ENCODE data around the gene SSRP1.

The SSRP1 gene

GRCh38 chr11:57305523-57305922 is 30.2 kb downstream of the SSRP1 start (continued):
- no peak for TF ChIP-seq PRDM6 (tag by site-specific recombination; IDR thresholded peaks at IDR 0.05)

- Histone ChIP-seq H3K36me3 (ENCODE audit: control insufficient read depth in 2 of 2, insufficient read depth in 1 of 2, low read length in 2 of 2) (peaks cover 0 to 56% of the 10 kb centered on the region in 2 experiments; a peak in 1 of 3 replicates), H3K27ac (ENCODE audit: extremely low read depth, low read depth, low read length) (no peak overlapping the region)
- CTCF ChIA-PET: no interaction called here
- TF ChIP-seq ZNF513 (tag by site-specific recombination; IDR thresholded peaks at IDR 0.05) (no peak), ZNF791 (tag by site-specific recombination; IDR thresholded peaks at IDR 0.05) (no peak), ZBTB48 (tag by site-specific recombination; IDR thresholded peaks at IDR 0.05) (no peak), SP3 (tag by site-specific recombination; IDR thresholded peaks at IDR 0.05) (no peak), ZNF248 (tag by site-specific recombination; IDR thresholded peaks at IDR 0.05) (no peak), ZNF654 (tag by site-specific recombination; IDR thresholded peaks at IDR 0.05; ENCODE audit: low read depth) (no peak), ZNF426 (tag by site-specific recombination; IDR thresholded peaks at IDR 0.05) (no peak), ZNF544 (tag by site-specific recombination; IDR thresholded peaks at IDR 0.05) (no peak), ZBTB10 (tag by site-specific recombination; IDR thresholded peaks at IDR 0.05) (no peak), ZNF341 (tag by site-specific recombination; IDR thresholded peaks at IDR 0.05; ENCODE audit: low read depth) (peak; percentile 44; the same call in 1 of the 2 replicates), ZNF626 (tag by site-specific recombination; IDR thresholded peaks at IDR 0.05) (no peak), ZNF394 (tag by site-specific recombination; IDR thresholded peaks at IDR 0.05; ENCODE audit: borderline replicate concordance) (no peak), ZNF335 (tag by site-specific recombination; conservative IDR thresholded peaks at IDR 0.05) (no peak), ZNF239 (tag by site-specific recombination; IDR thresholded peaks at IDR 0.05) (no peak), MYNN (tag by site-specific recombination; IDR thresholded peaks at IDR 0.05; ENCODE audit: borderline replicate concordance) (no peak), SCRT1 (tag by site-specific recombination; IDR thresholded peaks at IDR 0.05; ENCODE audit: borderline replicate concordance) (no peak), ZNF510 (tag by site-specific recombination; IDR thresholded peaks at IDR 0.05; ENCODE audit: insufficient replicate concordance) (no peak), YY2 (tag by site-specific recombination; IDR thresholded peaks at IDR 0.05) (no peak), ZNF23 (tag by site-specific recombination; IDR thresholded peaks at IDR 0.05; ENCODE audit: borderline replicate concordance) (no peak), ZNF366 (tag by site-specific recombination; conservative IDR thresholded peaks at IDR 0.05) (no peak), KLF1 (tag by site-specific recombination; IDR thresholded peaks at IDR 0.05) (peak; percentile 88), OSR2 (tag by site-specific recombination; IDR thresholded peaks at IDR 0.05) (peak; percentile 22; the same call in 1 of the 2 replicates), EGR2 (tag by site-specific recombination; IDR thresholded peaks at IDR 0.05; ENCODE audit: low read depth) (peak; percentile 46; the same call in 1 of the 2 replicates), PATZ1 (tag by site-specific recombination; IDR thresholded peaks at IDR 0.05) (no peak)
- TF ChIP-seq, protein P1, sequence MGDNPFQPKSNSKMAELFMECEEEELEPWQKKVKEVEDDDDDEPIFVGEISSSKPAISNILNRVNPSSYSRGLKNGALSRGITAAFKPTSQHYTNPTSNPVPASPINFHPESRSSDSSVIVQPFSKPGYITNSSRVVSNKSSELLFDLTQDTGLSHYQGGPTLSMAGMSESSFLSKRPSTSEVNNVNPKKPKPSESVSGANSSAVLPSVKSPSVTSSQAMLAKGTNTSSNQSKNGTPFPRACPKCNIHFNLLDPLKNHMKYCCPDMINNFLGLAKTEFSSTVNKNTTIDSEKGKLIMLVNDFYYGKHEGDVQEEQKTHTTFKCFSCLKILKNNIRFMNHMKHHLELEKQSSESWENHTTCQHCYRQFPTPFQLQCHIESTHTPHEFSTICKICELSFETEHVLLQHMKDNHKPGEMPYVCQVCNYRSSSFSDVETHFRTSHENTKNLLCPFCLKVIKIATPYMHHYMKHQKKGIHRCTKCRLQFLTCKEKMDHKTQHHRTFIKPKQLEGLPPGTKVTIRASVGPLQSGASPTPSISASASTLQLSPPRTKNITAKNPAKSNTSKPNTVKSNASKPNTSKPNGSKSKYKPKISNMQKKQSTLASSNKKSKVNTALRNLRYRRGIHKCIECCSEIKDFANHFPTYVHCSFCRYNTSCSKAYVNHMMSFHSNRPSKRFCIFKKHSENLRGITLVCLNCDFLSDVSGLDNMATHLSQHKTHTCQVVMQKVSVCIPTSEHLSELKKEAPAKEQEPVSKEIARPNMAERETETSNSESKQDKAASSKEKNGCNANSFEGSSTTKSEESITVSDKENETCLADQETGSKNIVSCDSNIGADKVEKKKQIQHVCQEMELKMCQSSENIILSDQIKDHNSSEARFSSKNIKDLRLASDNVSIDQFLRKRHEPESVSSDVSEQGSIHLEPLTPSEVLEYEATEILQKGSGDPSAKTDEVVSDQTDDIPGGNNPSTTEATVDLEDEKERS (tag by site-specific recombination; IDR thresholded peaks at IDR 0.05): no peak
Measured at GRCh38 chr11:57303990-57304579, 31.6 kb downstream of the SSRP1 start.

More at GRCh38 chr11:57303990-57304579, 31.6 kb downstream of the SSRP1 start:
- H3K9me3 ChIP-seq (ENCODE audit: control insufficient read depth, insufficient read depth, low read depth, low read length): no peaks in the 10 kb centered on the region
- POLR2A ChIA-PET: interaction anchor here (1.2 to 1.3 kb wide), 2 partner anchors 11 to 21 kb away, joined by 4 to 8 read pairs; partner anchors contain the start of gene TNKS1BP1
- no peaks in the 10 kb centered on the region for H3K4me1 ChIP-seq (ENCODE audit: control insufficient read depth, insufficient read depth, low read length)
- H3K4me3 ChIP-seq (ENCODE audit: low read depth, low read length): no peak overlapping the region

Data from HEK293 (cell line).